Stomach (tissue), 4 donors: Measurements from ENCODE around the gene PEAK1.

ENCODE experiments used
- EP300 ChIP-seq: sonication (generic); formaldehyde crosslinking; IDR thresholded peaks from one replicate; pipeline ENCODE4 v1.6.1; 2017; ENCODE audit warnings: antibody characterized with exemption
- POLR2A ChIP-seq, 4 donors: fragments of 450-650 bp; IDR thresholded peaks; one replicate each; pipeline ENCODE4 v1.6.1; 2016; ENCODE audit warnings: antibody characterized with exemption in 4 of 4, control low read depth in 2 of 4, mild to moderate bottlenecking in 1 of 4, moderate library complexity in 1 of 4
- POLR2AphosphoS5 ChIP-seq, 3 donors: sonication (generic); formaldehyde crosslinking; IDR thresholded peaks; one replicate each; pipeline ENCODE4 v1.6.1; 2016; ENCODE audit warnings: antibody characterized with exemption in 3 of 3
- TF ChIP-seq, protein P1 (sequence below), 7 experiments: fragments of 450-650 bp in 4 of 7; fragments of 200-600 bp in 3 of 7; sonication (generic) in 3 of 7; IDR thresholded peaks; one replicate each; pipeline ENCODE4 v1.5.1; 2016 to 2019; ENCODE audit warnings: antibody characterized with exemption in 7 of 7, control low read depth in 2 of 7, mild to moderate bottlenecking in 1 of 7

DNA sequence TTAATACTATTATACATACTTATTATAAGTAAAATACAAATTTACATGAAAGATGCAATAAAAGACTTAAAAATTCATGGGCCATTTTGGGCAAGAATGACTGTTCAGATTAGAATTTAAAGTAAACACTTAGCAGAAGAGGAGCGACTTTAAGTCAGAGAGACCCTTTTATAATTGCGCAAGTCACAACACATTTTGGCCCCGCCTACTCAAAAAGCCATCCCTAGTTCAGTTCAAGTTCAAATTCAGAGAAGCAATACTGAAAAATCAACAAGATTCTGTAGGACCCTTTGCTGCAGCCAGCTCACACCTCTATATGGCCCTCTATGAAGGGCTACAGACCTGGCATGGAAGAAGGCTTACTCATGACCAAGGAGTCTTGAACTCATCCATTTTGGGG lies 64.6 kb downstream of the PEAK1 start:
- TF ChIP-seq, protein P1, sequence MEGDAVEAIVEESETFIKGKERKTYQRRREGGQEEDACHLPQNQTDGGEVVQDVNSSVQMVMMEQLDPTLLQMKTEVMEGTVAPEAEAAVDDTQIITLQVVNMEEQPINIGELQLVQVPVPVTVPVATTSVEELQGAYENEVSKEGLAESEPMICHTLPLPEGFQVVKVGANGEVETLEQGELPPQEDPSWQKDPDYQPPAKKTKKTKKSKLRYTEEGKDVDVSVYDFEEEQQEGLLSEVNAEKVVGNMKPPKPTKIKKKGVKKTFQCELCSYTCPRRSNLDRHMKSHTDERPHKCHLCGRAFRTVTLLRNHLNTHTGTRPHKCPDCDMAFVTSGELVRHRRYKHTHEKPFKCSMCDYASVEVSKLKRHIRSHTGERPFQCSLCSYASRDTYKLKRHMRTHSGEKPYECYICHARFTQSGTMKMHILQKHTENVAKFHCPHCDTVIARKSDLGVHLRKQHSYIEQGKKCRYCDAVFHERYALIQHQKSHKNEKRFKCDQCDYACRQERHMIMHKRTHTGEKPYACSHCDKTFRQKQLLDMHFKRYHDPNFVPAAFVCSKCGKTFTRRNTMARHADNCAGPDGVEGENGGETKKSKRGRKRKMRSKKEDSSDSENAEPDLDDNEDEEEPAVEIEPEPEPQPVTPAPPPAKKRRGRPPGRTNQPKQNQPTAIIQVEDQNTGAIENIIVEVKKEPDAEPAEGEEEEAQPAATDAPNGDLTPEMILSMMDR (IDR thresholded peaks at IDR 0.05): no peak
- TF ChIP-seq EP300 (no peak), POLR2AphosphoS5 (IDR thresholded peaks at IDR 0.05) (no peak), POLR2A (IDR thresholded peaks at IDR 0.05) (no peak)
